Thyroid gland (tissue), 4 donors: ENCODE measurements around the gene CPA5.

Experiments
- CTCF ChIP-seq, 6 experiments: fragments of 200-600 bp in 3 of 6; fragments of 450-650 bp in 3 of 6; sonication (generic) in 3 of 6; IDR thresholded peaks; one replicate each; pipeline ENCODE4 v1.5.1; 2016 to 2019; ENCODE audit warnings: antibody characterized with exemption in 6 of 6, mild to moderate bottlenecking in 2 of 6, inconsistent platforms in 1 of 6, moderate library complexity in 1 of 6
- POLR2A ChIP-seq, 2 donors: fragments of 450-650 bp; IDR thresholded peaks; one replicate each; pipeline ENCODE4 v1.6.1; 2017; ENCODE audit warnings: antibody characterized with exemption in 2 of 2, mild to moderate bottlenecking in 2 of 2, moderate library complexity in 1 of 2

- TF ChIP-seq CTCF (IDR thresholded peaks at IDR 0.05) (no peak), POLR2A (IDR thresholded peaks at IDR 0.05) (no peak)
Observed at GRCh38 chr7:130384841-130385599, 40.4 kb downstream of the CPA5 start.
